BE2C (cell line): ENCODE data around the gene ZDHHC14.
"Not testable (repeated sequence)": the region's sequence is repeated elsewhere in the genome, so short reads cannot be mapped to it uniquely, and the experiment has no call there.

Source experiments
- DNase-seq: peaks from one replicate; pipeline ENCODE4 v3.0.0-alpha.2; 2020
- H3K27me3 ChIP-seq: fragments of 250-450 bp; sonication (Bioruptor Pico); 2 replicates; pipeline ENCODE4 v1.5.1; 2020; ENCODE audit warnings: mild to moderate bottlenecking
- H3K36me3 ChIP-seq: fragments of 250-450 bp; sonication (Bioruptor Pico); 2 replicates; pipeline ENCODE4 v1.5.1; 2020; ENCODE audit warnings: mild to moderate bottlenecking
- H3K4me1 ChIP-seq: fragments of 250-450 bp; sonication (Bioruptor Pico); 2 replicates; pipeline ENCODE4 v1.5.1; 2020
- H3K4me3 ChIP-seq: 2 replicates; pipeline ENCODE4 v1.5.1; 2011; ENCODE audit warnings: low read depth, low read length
- H3K9me3 ChIP-seq: fragments of 250-450 bp; sonication (Bioruptor Pico); 2 replicates; pipeline ENCODE4 v1.5.1; 2020
- CTCF ChIP-seq: IDR thresholded peaks from 2 replicates; pipeline ENCODE4 v1.5.1; 2012; ENCODE audit warnings: mild to moderate bottlenecking, low read depth, low read length

The ZDHHC14 gene

GRCh38 chr6:157557559-157557958, 176.6 kb downstream of the ZDHHC14 start:
- Histone ChIP-seq H3K27me3 (no peaks in the 10 kb centered on the region), H3K4me1 (no peaks in the 10 kb centered on the region), H3K36me3 (no peaks in the 10 kb centered on the region), H3K9me3 (no peaks in the 10 kb centered on the region), H3K4me3 (no peak overlapping the region)
- no peak for DNase-seq
- no peak for TF ChIP-seq CTCF

GRCh38 chr6:157558049-157558448, 177.1 kb downstream of the ZDHHC14 start:
- no peaks in the 10 kb centered on the region for H3K9me3 ChIP-seq
- H3K27me3 ChIP-seq, result no peaks in the 10 kb centered on the region
- no peaks in the 10 kb centered on the region for H3K36me3 ChIP-seq
- H3K4me3 ChIP-seq, result no peak overlapping the region
- H3K4me1 ChIP-seq, result no peaks in the 10 kb centered on the region
- no peak for TF ChIP-seq CTCF
- no peak for DNase-seq

GRCh38 chr6:157558487-157559200, 177.7 kb downstream of the ZDHHC14 start:
- no peaks in the 10 kb centered on the region for H3K27me3 ChIP-seq
- TF ChIP-seq CTCF, result no peak
- DNase-seq, result no peak

GRCh38 chr6:157559201-157559756, 178.3 kb downstream of the ZDHHC14 start:
- Histone ChIP-seq H3K4me1 (no peaks in the 10 kb centered on the region), H3K9me3 (no peaks in the 10 kb centered on the region), H3K4me3 (no peak overlapping the region), H3K27me3 (no peaks in the 10 kb centered on the region), H3K36me3 (no peaks in the 10 kb centered on the region)
- DNase-seq, result no peak
- no peak for TF ChIP-seq CTCF

More at GRCh38 chr6:157558487-157559200, 177.7 kb downstream of the ZDHHC14 start:
- H3K36me3 ChIP-seq, result no peaks in the 10 kb centered on the region
- H3K9me3 ChIP-seq, result no peaks in the 10 kb centered on the region
- H3K4me1 ChIP-seq, result no peaks in the 10 kb centered on the region
- H3K4me3 ChIP-seq, result no peak overlapping the region

GRCh38 chr6:157560063-157560462, 179.1 kb downstream of the ZDHHC14 start:
- not testable (repeated sequence) for DNase-seq, H3K4me3 ChIP-seq, H3K9me3 ChIP-seq, H3K4me1 ChIP-seq, H3K27me3 ChIP-seq, H3K36me3 ChIP-seq

- Histone ChIP-seq H3K36me3 (no peaks in the 10 kb centered on the region), H3K4me1 (no peaks in the 10 kb centered on the region), H3K27me3 (no peaks in the 10 kb centered on the region), H3K4me3 (no peak overlapping the region), H3K9me3 (no peaks in the 10 kb centered on the region)
- no peak for TF ChIP-seq CTCF
- no peak for DNase-seq
Observed at GRCh38 chr6:157560691-157561413, 179.9 kb downstream of the ZDHHC14 start.
